Measurements from ENCODE around the gene GGTLC1.

The GGTLC1 gene

GRCh38 chr20:23967616-23967979 lies 21.0 kb downstream of the GGTLC1 start:
- POLR2A ChIA-PET (ENCODE audit: low non-redundant PET), result no interaction called here
- no peak for TF ChIP-seq CTCF (conservative IDR thresholded peaks at IDR 0.05; ENCODE audit: low read depth)
- DNase-seq (ENCODE audit: low spot score), result no peak
- CTCF ChIA-PET, result no interaction called here
- no peak overlapping the region for H3K27ac ChIP-seq

GRCh38 chr20:23966927-23967615 lies 21.5 kb downstream of the GGTLC1 start:
- TF ChIP-seq CTCF (conservative IDR thresholded peaks at IDR 0.05; ENCODE audit: low read depth), result no peak
- ChIA-PET CTCF (no interaction called here), POLR2A (ENCODE audit: low non-redundant PET) (no interaction called here)
- DNase-seq (ENCODE audit: low spot score), result no peak
- H3K27ac ChIP-seq, result no peak overlapping the region

- ChIA-PET POLR2A (ENCODE audit: low non-redundant PET) (no interaction called here), CTCF (no interaction called here)
- H3K27ac ChIP-seq, result no peak overlapping the region
- TF ChIP-seq CTCF (conservative IDR thresholded peaks at IDR 0.05; ENCODE audit: low read depth), result no peak
- no peak for DNase-seq (ENCODE audit: low spot score)
These were observed 22.3 kb downstream of the GGTLC1 start for GRCh38 chr20:23966298-23966697.

- no peak for TF ChIP-seq CTCF (conservative IDR thresholded peaks at IDR 0.05; ENCODE audit: low read depth)
- CTCF ChIA-PET, result no interaction called here
- POLR2A ChIA-PET (ENCODE audit: low non-redundant PET), result no interaction called here
- H3K27ac ChIP-seq, result no peak overlapping the region
- DNase-seq (ENCODE audit: low spot score), result no peak
These were observed 24.6 kb downstream of the GGTLC1 start for GRCh38 chr20:23963941-23964340.

GRCh38 chr20:23962272-23962671 lies 26.3 kb downstream of the GGTLC1 start:
- POLR2A ChIA-PET (ENCODE audit: low non-redundant PET), result no interaction called here
- CTCF ChIA-PET, result no interaction called here

GRCh38 chr20:23959054-23959453 lies 29.5 kb downstream of the GGTLC1 start:
- no peak for TF ChIP-seq CTCF (conservative IDR thresholded peaks at IDR 0.05; ENCODE audit: low read depth)
- DNase-seq (ENCODE audit: low spot score), result no peak
- POLR2A ChIA-PET (ENCODE audit: low non-redundant PET), result no interaction called here
- no peak overlapping the region for H3K27ac ChIP-seq
- CTCF ChIA-PET, result no interaction called here

More at GRCh38 chr20:23962272-23962671, 26.3 kb downstream of the GGTLC1 start:
- no peak for DNase-seq (ENCODE audit: low spot score)
- H3K27ac ChIP-seq, result no peak overlapping the region
- no peak for TF ChIP-seq CTCF (conservative IDR thresholded peaks at IDR 0.05; ENCODE audit: low read depth)
